ENCODE data around the gene FGF18.
"Not testable (repeated sequence)": the region's sequence is repeated elsewhere in the genome, so short reads cannot be mapped to it uniquely, and the experiment has no call there.

DNA sequence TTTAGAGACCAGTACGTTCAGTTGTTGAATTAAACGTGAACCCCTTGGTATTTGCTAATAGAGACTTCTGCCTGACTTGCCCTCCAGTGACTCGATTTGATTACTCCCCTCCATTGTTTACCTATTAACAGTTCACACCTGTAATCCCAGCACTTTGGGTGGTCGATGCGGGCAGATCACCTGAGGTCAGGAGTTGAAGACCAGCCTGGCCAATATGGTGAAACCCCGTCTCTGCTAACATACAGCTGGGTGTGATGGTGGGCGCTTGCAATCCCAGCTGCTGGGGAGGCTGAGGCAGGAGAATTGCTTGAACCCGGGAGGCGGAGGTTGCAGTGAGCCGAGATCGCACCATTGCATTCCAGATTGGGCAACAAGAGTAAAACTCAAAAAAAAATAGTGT lies 22.9 kb upstream of the FGF18 start:
- TF ChIP-seq, protein P1, sequence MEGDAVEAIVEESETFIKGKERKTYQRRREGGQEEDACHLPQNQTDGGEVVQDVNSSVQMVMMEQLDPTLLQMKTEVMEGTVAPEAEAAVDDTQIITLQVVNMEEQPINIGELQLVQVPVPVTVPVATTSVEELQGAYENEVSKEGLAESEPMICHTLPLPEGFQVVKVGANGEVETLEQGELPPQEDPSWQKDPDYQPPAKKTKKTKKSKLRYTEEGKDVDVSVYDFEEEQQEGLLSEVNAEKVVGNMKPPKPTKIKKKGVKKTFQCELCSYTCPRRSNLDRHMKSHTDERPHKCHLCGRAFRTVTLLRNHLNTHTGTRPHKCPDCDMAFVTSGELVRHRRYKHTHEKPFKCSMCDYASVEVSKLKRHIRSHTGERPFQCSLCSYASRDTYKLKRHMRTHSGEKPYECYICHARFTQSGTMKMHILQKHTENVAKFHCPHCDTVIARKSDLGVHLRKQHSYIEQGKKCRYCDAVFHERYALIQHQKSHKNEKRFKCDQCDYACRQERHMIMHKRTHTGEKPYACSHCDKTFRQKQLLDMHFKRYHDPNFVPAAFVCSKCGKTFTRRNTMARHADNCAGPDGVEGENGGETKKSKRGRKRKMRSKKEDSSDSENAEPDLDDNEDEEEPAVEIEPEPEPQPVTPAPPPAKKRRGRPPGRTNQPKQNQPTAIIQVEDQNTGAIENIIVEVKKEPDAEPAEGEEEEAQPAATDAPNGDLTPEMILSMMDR (conservative IDR thresholded peaks at IDR 0.05; ENCODE audit: low read length) = not testable (repeated sequence)
- not testable (repeated sequence) for TF ChIP-seq EZH2phosphoT487 (IDR thresholded peaks at IDR 0.05; ENCODE audit: borderline replicate concordance)

All from Loucy (cell line).